PC-3 (cell line): ENCODE measurements around the gene COPS6. TPM values are rescaled to one million over a fixed set of nuclear protein-coding genes. Genes with fewer than 3 reads are reported as not detected.

Experiments
- ATAC-seq: fragments of 200-7000 bp; cut with Tn5 transposase; 2 replicates; pipeline ENCODE4 v1.9.1; 2020; ENCODE audit warnings: mild to moderate bottlenecking, moderate library complexity
- BruUV-seq: library from RNA; stranded (reverse); fragments of 400-500 nt; replicated peaks from 2 replicates; lab custom pipeline; 2021; lab: Mats Ljungman, UMichigan
- CTCF ChIA-PET: fragments of 300-600 bp; sonication (Branson Sonifier 250); formaldehyde crosslinking; loops from one replicate; lab custom pipeline; 2022; ENCODE audit warnings: antibody characterized with exemption; lab: Charles Lee
- POLR2A ChIA-PET: fragments of 300-600 bp; sonication (Branson Sonifier 250); formaldehyde crosslinking; loops from one replicate; lab custom pipeline; 2022; ENCODE audit warnings: antibody characterized with exemption; ENCODE audit not compliant: unreplicated experiment; lab: Charles Lee
- DNase-seq: peaks from one replicate; pipeline ENCODE4 v3.0.0-alpha.2; 2015
- H2AFZ ChIP-seq: fragments of 300-600 bp; sonication (generic); 2 replicates; pipeline ENCODE4 v1.6.0; 2016; ENCODE audit warnings: antibody characterized with exemption, low read length
- H3F3A ChIP-seq: fragments of 300-600 bp; sonication (generic); one replicate; pipeline ENCODE4 v1.6.0; 2017; ENCODE audit warnings: antibody characterized with exemption, low read length, control low read depth, mild to moderate bottlenecking; ENCODE audit not compliant: unreplicated experiment
- H3K27ac ChIP-seq: fragments of 300-600 bp; sonication (generic); 2 replicates; pipeline ENCODE4 v1.5.1; 2016; ENCODE audit warnings: mild to moderate bottlenecking, low read length
- H3K27me3 ChIP-seq: fragments of 300-600 bp; sonication (generic); 2 replicates; pipeline ENCODE4 v1.6.1; 2016; ENCODE audit warnings: low read length, mixed read lengths
- H3K36me3 ChIP-seq: fragments of 300-600 bp; sonication (generic); 2 replicates; pipeline ENCODE4 v1.6.1; 2016; ENCODE audit warnings: low read depth, mixed run types, low read length, mixed read lengths
- H3K4me1 ChIP-seq: fragments of 300-600 bp; sonication (generic); 2 replicates; pipeline ENCODE4 v1.5.1; 2016; ENCODE audit warnings: low read length; ENCODE audit not compliant: insufficient read depth
- H3K4me2 ChIP-seq: fragments of 300-600 bp; sonication (generic); 2 replicates; pipeline ENCODE4 v1.6.0; 2016; ENCODE audit warnings: low read length
- H3K4me3 ChIP-seq: fragments of 300-600 bp; sonication (generic); 2 replicates; pipeline ENCODE4 v1.5.1; 2016; ENCODE audit warnings: mild to moderate bottlenecking, low read length, mixed read lengths
- H3K79me2 ChIP-seq: fragments of 300-600 bp; sonication (generic); 2 replicates; pipeline ENCODE4 v1.6.1; 2017; ENCODE audit warnings: low read length, mixed read lengths
- H3K9ac ChIP-seq: fragments of 300-600 bp; sonication (generic); 2 replicates; pipeline ENCODE4 v1.6.0; 2016; ENCODE audit warnings: mild to moderate bottlenecking, low read length
- H3K9me2 ChIP-seq: fragments of 300-600 bp; sonication (generic); replicated peaks from 2 replicates; pipeline ENCODE4 v1.6.1; 2016; ENCODE audit warnings: mixed run types, low read length, mixed read lengths
- H3K9me3 ChIP-seq: fragments of 300-600 bp; sonication (generic); 2 replicates; pipeline ENCODE4 v1.6.1; 2016; ENCODE audit warnings: low read length, mixed read lengths
- H4K20me1 ChIP-seq: fragments of 300-600 bp; sonication (generic); 2 replicates; pipeline ENCODE4 v1.6.1; 2016; ENCODE audit warnings: low read length, mixed read lengths
- CTCF ChIP-seq: fragments of 300-600 bp; sonication (generic); conservative IDR thresholded peaks from 2 replicates; pipeline ENCODE4 v1.5.1; 2017; ENCODE audit warnings: antibody characterized with exemption, low read depth, mild to moderate bottlenecking, low read length
- EZH2 ChIP-seq: fragments of 300-600 bp; sonication (generic); IDR thresholded peaks from one replicate; pipeline ENCODE4 v1.6.1; 2017; ENCODE audit warnings: antibody characterized with exemption, mild to moderate bottlenecking, low read length; ENCODE audit not compliant: unreplicated experiment
- EZH2phosphoT487 ChIP-seq: fragments of 300-600 bp; sonication (generic); IDR thresholded peaks from 2 replicates; pipeline ENCODE4 v1.6.1; 2018; ENCODE audit warnings: mild to moderate bottlenecking, antibody characterized with exemption, low read length, borderline replicate concordance
- intact Hi-C: fragments of 100-400 bp; cut with micrococcal nuclease; formaldehyde crosslinking; loops from 2 replicates; pipeline ENCODE4 v1.9.0; 2023
- total RNA-seq: library from RNA; depleted of rRNA; stranded (reverse); fragments of >200 nt; gene quantifications from 2 replicates; pipeline ENCODE4 v1.2.3, GENCODE V29; 2014

Gene COPS6
- total RNA-seq, 1 experiment from 2014 or later: 110 TPM

- no peaks in the 10 kb centered on the region for H3K27me3 ChIP-seq
- TF ChIP-seq EZH2phosphoT487 (no peak), EZH2 (no peak), CTCF (peak; percentile 89)
- BruUV-seq: no TSS peak
- peaks cover 47% of the 10 kb centered on the region for H3K79me2 ChIP-seq
- H3K9me2 ChIP-seq: no peaks in the 10 kb centered on the region
- no peaks in the 10 kb centered on the region for H3K9me3 ChIP-seq
- H3K36me3 ChIP-seq: peaks cover 21% of the 10 kb centered on the region
- DNase-seq: peak; percentile 98
- no peaks in the 10 kb centered on the region for H3F3A ChIP-seq
- 0 out of 2 replicates have a peak, but pooled peaks cover 6% of the 10 kb centered on the region for H4K20me1 ChIP-seq
- H3K27ac ChIP-seq: peak within 1 kb of the TSS; percentile 53
- ChIA-PET POLR2A (interaction anchor here (1.1 kb wide), 2 partner anchors 18 to 20 kb away, joined by 9 to 30 read pairs; partner anchors contain the start of genes AP4M1 and MCM7), CTCF (no interaction called here)
- intact Hi-C loops: loop anchor here (1.0 to 5.0 kb wide), 3 partner anchors 46 to 674 kb away; partner anchors contain the start of genes BUD31, MBLAC1 and PDAP1
- peak within 1 kb of the TSS; percentile 95 for H3K9ac ChIP-seq
- peak within 1 kb of the TSS; percentile 61 for H2AFZ ChIP-seq
- peak; percentile 80 for ATAC-seq
- H3K4me1 ChIP-seq: peaks cover 13% of the 10 kb centered on the region
- H3K4me3 ChIP-seq: peak within 1 kb of the TSS; percentile 100
- H3K4me2 ChIP-seq: peak within 1 kb of the TSS; percentile 84
Observed at GRCh38 chr7:100081535-100082102, 7.2 kb upstream of the COPS6 start, which contains the start of gene ZNF3. Gene ZNF3 (minus strand): TSS chr7:100081723. CDS start chr7:100077357, 4,366 bp downstream.

- no peak for DNase-seq
- peaks cover 36% of the 10 kb centered on the region for H3K79me2 ChIP-seq
- TF ChIP-seq EZH2phosphoT487 (no peak), EZH2 (no peak), CTCF (no peak)
- no peak overlapping the region for H2AFZ ChIP-seq
- H3K27ac ChIP-seq: no peak overlapping the region
- peaks cover 27% of the 10 kb centered on the region for H3K4me1 ChIP-seq
- no peaks in the 10 kb centered on the region for H3F3A ChIP-seq
- H3K9ac ChIP-seq: no peak overlapping the region
- peak overlapping the region; percentile 66; the same call in 1 of the 2 replicates for H3K4me2 ChIP-seq
- ChIA-PET POLR2A (interaction anchor here (0.6 to 1.1 kb wide), 6 partner anchors 9 to 1204 kb away, joined by 4 to 30 read pairs (median 6); partner anchors contain the start of genes AP4M1 and MCM7), CTCF (interaction anchor here (0.6 kb wide), 1 partner anchor 17 kb away, joined by 6 read pairs; no protein-coding TSS in a partner anchor)
- no peak for ATAC-seq
- no peaks in the 10 kb centered on the region for H3K27me3 ChIP-seq
- intact Hi-C loops: loop anchor here (5.0 kb wide), 2 partner anchors 44 to 676 kb away; partner anchors contain the start of genes BUD31, MBLAC1 and PDAP1
- H3K9me2 ChIP-seq: no peaks in the 10 kb centered on the region
- 0 out of 2 replicates have a peak, but pooled peaks cover 6% of the 10 kb centered on the region for H4K20me1 ChIP-seq
- BruUV-seq: no TSS peak
- no peaks in the 10 kb centered on the region for H3K9me3 ChIP-seq
- no peak overlapping the region for H3K4me3 ChIP-seq
- H3K36me3 ChIP-seq: peaks cover 13% of the 10 kb centered on the region; the same call in 1 of the 2 replicates
Observed at GRCh38 chr7:100082978-100083377, 5.8 kb upstream of the COPS6 start.
